HG03378 (cell line): ENCODE measurements around the gene NEIL3.

ENCODE experiments used
- ATAC-seq: cut with Tn5 transposase; IDR thresholded peaks from one replicate; pipeline ENCODE4 v1.9.1; 2021; ENCODE audit warnings: mild to moderate bottlenecking, moderate library complexity; ENCODE audit not compliant: unreplicated experiment

NEIL3 gene

DNA sequence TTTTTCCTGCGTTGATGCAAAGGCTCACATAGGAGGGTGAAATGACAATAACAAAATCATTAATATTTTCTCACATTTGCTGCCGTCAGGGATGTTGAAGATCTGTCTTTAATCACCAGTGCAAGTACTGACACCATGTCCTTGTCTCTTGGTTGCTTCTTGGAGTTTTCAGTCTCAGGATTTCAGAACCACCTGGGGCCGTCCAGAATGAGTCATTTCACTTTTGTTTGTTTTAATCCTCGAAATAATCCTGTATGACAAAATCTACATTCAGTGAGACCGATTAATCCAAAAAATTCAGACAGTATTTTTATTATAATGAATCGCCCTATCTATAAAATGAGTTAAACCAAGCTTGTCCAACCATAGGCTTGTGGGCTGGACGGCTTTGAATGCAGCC, 47.2 kb downstream of the NEIL3 start:
- no peak for ATAC-seq

DNA sequence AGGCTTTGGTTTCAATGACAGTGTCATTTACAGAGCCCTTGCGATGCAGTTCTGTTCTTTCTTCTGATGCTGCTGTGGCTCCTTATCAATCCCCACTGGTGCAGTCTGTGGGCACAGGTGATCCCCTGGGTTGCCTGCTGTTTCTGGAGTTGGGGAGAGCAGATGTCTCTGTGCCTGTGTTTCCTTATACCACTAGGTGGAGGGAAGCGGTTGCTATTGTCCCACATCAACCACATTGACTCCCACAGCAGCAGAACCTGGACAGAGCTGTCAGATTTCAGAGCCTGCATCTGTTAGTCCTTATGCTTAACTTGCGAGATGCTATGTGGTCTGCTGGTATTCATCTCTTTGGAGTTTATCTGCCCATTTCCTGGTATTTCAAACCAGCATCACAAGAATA, 57.7 kb downstream of the NEIL3 start:
- ATAC-seq, result peak; percentile 53

DNA sequence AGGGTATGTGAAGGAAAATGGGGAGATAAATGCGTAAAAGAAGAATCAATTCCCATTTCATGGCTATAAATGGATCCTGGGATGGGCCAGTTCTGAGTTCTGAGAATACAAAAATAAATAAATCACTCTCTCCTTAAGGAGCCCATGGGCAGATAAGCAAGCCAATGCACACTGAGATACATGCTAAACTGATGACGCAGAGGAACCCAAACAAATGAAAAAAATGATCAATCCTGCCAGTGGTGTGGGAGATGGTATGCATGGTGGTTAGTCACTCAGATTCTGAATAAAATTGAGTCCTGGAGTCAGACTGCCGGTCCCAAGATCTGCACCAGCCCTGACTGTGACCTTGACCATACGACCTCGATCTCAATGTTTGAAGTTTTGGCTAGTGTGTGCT, 59.7 kb downstream of the NEIL3 start:
- no peak for ATAC-seq

DNA sequence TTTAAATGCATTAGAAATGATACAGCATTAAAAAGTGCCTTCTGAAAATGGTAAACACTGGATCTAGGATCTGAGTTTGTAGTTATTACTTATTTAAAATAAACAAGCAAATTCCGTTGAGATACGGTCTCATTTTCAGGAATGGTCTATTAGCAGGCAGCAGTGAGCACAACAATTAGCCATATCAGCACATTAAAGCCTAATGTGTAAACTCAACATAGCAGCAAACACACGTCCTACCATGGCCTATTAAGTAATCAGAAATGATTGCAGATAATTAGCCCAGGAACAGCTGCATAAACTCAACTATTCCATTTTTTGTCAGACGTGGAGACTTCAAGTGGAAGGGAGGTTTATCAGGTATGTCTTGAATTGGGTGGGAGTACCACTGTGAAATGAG, 61.8 kb downstream of the NEIL3 start:
- no peak for ATAC-seq

DNA sequence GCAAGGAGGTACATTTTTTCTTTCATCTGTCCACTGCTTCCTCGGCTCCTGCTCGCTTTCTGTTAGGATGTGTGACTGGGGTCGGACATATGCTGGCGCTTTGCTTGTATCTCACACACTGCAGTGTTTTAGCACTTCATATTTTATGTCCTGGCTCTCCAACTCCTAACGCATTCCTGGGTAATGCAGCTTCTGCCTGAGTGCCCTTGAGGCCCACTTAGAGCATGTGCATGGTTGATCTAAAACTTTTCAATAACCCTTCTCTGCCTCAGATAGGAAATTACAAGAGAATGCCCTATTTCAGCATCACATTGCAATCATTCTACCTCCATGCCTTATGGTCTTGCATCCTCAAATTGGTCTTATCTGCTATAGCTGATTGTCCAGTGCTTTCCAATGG, 65.3 kb downstream of the NEIL3 start:
- ATAC-seq, result no peak

DNA sequence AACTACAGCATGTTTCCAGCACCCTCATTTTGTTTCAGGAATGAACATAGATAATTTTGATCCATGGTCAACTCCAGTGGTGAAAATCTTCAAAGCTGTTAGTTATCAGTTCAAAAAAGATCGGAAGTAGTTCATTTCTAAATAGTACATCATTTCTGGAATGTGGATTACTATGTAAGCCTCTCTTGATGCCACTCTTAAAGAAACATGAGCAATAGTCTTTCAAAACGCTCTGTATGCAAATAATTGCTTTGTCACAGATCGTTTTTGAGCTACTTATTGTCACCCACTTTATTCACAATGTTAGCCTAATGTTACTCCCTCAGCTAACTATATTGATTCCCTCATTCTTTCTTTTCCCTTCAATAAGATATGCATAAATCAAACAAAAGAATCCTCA, 65.7 kb downstream of the NEIL3 start:
- no peak for ATAC-seq

DNA sequence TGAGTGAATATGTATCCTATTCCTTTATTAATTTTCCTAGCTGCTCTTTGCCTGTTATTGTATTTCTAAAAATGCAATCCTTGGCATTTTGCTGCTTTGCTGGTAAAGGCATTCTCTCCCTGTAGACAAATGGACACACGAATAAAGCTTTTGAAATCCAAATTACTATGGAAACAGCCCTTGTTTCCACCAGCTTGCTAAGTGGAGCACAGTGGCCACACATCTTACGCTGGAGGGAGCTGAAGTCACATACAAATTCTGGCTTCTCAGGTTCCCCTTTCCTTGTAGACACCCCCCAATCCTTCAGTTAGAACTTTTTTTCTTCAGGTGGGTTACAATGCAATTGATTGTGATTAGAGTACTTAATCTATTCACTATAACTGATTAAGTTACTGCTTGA, 66.3 kb downstream of the NEIL3 start:
- no peak for ATAC-seq

DNA sequence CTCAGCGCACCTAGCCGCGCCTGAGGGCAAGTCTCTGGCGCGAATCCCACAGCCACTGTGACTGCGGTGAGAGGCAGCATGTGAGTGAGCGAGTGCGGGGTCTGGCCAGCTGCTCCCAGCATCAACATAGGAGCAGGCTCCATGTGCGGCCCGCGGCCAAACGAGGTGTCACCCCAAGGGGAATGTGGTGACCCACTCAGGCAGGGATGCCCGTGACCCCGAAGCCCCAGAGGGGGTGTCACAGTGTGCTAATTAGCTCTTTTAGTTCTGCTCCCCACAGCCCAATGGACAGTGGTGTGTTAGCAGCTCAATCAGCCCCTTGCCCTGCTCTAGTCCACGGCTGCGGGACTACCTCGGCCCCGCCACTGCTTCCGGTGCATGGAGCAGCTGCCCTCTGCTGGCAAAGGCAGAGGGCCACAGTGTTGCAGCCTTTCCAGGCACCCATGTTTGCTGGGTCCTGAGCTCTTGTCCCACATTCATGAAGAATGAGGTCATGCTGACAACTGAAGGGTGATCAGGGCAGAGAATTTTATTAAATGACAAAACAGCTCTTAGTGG, 71.1 kb downstream of the NEIL3 start:
- no peak for ATAC-seq

DNA sequence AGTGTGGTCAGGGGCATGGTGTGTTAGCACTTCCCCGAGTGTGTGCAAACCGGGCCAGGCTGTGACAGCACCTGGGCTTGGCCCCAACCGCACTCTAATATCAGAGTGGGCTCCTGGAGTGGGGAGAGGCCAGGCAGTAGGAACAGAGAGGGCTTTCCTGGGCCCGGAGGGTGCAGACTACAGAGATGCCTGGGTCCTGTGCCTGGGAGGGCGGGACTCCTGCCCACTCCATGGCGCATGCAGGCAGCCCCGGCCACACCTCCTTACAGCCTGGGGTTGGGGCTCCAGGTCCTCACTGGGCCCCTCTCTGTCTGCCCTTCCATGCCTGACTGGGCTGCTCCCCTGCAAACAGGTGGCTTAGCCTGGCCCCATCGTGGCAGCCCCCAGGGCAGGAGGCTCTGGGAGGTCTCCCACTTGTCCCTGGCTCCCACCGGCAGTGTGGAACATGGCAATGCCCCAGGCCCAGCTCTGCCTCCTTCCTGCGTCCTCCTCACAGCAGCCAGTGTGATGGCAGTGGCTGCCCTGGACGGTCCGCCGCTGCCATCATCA, 72.2 kb downstream of the NEIL3 start:
- ATAC-seq, result no peak

DNA sequence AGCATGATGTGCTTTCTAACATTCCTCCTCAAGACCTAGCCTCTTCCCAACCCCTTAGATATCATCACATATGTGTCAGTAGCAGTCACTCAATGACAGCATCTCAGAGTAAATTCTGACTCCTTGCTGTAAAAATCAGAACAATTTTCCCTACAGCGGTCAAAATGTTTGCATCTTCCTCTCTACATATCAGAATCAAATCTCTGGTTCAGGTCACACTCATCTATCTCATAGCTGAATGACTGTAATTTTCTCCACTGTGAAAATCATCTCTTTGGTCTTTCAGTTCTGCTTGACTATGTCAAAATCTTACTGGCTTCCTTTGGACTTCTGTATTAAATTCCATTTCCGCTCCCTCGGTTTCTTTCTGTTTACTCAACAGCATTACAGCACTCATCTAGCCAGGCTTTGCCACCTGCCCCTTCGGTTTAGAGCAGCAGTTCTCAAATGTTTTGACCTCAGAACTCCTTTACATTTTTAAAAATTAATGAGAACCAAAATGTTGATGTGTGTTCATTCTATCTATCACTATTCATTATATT, 75.3 kb downstream of the NEIL3 start:
- ATAC-seq, result no peak

DNA sequence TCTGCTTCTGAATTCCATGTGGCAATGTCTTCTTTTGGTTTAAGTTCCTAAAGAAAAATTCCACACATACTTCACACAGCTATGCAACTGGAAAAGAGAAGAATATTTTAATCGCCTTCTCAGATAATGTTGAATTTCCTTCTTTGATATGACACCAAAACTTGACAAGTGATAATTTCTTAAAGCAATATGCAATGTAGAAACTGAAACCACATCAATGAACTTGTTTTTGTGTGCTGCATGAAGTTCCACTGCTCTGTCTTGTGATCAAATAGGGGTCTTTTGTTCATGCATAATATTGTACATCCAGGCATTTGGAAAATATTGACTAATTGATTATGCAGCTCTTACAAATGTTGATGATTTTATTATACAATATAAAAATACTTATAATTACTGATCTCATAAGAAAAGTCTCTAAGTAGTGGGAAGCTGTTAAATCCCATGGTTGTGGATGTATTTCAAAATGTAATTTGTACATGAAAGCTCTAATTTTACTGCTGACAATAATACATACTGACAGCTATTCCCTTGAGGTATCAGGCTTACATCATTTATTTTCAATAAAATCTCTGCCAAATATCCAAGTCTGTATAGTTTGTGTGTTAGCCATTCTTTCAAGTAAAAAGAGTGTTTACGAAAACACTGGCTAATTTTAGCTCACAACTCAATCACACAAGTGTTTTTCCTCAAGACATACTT, 76.1 kb downstream of the NEIL3 start:
- ATAC-seq, result no peak

DNA sequence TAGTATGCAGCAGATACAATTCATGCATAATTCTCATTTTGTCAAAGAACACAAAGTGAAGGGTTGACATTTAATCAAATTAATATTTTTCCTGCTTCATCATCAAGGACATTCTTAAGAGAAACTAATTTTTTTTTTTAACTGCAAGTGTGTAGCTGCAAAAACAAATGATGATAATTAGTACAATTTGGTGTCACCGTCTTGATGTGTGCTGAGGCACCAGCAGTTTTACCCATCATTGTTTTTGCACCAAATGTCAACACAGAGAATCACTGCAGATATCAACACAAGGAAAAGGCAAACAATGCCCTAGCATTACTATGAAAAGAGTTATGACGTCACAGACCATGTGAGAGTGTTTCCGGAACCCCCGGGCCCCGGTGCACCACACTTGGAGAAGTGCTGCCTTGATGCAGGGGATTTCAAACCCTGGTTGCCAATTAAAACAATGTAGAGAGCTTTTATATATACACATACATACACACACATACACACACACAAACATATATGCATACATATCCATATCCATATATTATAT, 76.7 kb downstream of the NEIL3 start:
- no peak for ATAC-seq

DNA sequence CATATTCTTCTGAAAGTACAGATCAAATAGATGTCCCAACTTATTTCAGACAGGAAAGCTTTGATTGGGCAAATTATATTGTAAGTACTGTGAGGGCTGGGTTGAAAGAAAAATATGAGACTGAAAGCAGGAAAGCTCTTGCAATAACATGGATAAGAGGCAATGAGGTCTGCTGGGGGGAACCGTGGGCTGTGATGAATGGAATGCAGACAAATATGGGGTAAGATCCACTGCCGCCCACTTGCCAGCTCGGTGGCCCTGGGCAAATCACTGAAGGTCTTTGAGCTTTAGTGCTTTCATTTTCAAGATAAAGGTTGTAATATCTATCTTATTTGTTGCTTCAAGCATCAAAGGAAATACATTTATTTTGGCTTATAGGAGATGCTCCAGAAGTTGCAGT, 81.6 kb downstream of the NEIL3 start:
- ATAC-seq, result no peak

DNA sequence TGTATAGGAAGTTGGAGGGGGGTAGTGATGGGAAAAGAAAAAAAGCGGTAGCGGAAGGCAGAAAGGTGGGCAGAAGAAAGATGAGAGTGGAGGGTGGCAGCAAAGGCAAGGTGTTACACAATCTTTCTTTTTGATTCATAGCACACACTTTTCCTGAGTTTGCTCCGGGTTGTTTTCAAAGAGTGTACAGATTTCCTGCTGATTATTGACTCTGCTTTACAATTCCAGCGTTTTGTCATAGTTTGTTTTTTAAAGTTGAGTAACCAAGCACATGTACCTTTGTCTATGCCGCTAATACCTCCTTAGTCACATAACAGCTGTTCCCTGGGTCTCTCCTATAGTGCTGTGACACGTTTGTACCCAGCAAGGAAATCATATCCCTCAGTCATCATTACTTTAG, 82.3 kb downstream of the NEIL3 start:
- no peak for ATAC-seq

DNA sequence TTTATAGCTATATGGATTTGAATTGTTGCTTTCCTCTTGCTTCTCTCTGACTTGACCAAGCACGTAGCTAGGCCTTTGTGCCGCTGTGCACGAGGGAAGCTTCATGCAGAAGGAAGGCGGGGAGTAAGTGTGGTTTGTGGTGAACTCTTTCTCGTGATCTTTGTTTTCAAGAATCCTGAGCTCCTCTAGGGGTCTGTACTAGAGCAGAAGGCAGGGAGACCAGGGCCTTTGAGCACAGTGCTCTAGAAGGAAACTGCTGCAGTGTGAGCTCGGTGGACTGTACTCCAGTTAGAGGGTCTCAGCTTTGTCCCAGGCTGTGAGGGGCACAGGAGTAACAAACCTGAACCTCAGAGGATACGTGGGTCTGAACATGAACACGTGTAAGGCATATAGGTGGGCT, 83.6 kb downstream of the NEIL3 start:
- no peak for ATAC-seq

DNA sequence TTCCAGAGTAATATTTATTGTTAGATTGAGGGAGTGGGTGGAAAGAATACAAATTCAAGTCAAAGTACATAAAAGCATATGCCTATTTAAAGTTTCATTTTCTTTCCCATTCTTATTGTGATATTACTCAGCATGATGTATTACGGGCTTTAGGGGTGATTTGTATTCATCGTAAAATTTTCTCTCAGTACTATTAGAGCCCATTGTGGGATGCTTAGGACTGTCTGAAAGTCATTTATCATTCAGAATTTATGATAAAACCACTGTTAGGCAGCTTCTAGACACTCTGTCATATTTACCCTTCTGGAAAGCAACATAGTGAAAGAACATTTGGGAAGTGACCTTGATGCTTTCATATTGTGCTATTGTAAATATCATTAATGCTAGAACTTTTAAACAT, 86.7 kb downstream of the NEIL3 start:
- no peak for ATAC-seq

DNA sequence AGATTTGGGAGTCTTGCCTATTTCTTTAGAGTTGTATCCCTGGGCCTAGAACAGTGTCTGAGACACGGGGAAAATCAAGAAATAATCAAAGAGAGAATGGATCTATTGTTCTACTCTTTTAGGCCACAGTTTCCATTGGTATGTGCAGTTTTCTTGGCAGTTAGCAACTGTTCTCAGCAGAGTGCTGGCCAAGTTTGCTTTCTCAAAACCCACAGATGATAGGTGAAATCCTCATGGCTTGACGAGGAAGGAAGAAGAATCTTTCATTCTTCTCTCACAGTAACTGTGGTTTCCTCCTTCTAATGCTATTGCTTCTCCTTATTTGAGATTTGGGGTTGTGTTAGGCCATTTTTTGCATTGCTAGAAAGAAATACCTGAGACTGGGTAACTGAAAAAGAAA, 90.4 kb downstream of the NEIL3 start:
- no peak for ATAC-seq

DNA sequence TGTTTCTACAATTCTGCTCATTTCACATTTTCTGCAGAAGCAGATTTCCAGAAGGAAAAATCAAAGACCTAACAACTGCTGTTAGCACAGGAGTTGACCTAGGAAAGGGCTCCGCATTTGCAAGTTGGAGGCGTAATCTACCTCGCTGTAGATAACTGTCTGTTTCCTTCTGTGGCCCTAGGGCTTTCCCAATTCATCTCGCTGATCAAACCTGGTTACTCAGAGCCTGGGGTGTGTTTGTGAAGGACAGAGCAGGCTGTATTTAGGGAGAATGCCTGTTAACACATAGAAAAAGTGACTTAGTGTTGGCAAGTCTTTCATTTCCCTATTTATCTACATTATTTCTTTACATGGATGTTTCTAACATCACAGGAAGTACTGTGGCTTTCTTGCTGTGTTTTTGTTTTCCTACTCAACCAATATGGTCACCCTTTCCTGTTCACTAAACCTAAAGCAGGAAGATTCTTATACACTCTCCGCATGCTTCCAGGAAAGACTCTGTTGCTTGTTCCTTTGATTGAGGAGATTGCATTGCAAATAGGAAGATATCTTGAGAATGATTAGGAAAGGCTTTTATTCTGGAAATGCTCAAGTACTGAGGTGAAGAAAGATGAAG, 92.1 kb downstream of the NEIL3 start:
- ATAC-seq, result no peak

DNA sequence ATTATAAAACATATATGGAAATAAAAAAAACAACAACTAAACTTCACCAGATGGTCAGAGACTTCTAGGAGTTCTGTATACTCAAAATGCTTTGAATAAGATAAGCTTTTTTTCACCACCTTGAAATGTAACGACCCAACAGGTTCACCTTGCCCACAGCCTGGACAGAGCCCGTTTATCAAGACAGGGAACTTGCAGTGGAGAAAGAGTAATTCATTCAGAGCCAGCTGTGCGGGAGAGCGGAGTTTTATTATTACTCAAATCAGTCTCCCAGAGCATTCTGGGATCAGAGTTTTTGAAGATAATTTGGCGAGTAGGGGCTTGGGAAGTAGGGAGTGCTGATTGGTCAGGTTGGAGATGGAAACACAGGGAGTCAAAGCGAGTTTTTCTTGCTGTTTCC, 94.1 kb downstream of the NEIL3 start:
- ATAC-seq, result no peak

DNA sequence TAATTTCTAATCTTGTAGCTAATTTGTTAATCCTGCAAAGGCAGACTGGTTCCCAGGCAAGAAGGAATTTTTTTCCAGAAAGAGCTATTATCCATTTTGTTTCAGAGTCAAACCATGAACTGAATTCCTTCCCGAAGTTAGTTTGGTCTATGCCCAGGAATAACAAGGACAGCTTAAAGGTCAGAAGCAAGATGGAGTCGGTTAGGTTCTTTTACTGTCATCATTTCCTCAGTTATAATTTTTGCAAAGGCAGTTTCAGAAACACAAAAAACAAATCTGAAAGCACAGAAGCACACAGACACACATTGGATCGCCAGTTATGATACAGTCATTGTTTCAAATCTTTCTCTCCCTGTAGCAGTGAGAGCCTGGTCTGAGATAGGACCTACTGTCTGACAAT, 94.7 kb downstream of the NEIL3 start:
- ATAC-seq, result no peak

DNA sequence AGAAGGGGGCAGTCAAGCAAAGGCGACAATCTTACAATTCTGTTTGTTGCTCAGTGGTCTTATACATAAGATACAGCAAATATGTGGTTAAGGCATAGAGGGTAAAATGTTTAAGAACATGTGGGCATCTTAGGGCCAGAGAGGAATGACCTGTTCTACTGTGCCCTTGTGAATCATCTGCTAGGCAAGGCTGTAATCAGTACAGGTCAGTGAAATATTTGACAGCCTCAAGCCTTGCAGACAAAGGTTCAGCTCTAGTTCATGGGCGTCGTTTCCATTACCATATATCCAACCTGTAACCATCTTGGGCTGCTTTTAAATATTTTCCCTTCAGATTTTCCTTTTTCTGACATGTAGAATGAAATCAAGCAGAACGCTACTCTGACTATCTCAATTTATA, 95.3 kb downstream of the NEIL3 start:
- no peak for ATAC-seq

DNA sequence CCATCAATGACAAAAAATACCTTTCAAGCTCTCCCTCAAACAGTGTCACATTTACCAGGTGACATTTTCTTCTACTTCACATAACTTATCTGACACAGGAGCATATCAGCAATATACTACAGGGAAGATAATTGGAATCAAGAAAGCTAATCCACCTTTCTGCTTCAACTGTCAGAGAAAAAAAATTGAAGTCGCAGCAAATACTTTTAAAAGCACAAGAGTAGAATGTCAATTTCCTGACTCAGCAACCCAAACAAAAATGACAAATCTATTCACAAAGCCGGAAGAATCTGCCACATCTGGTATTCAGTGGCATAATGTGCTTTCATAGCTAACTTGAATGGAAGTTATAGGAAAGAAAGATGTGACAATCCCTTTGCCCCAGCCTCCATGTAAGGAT, 95.8 kb downstream of the NEIL3 start:
- no peak for ATAC-seq
